GM19023 (cell line): ENCODE measurements around the gene NRAP.

ENCODE experiments used
- ATAC-seq: cut with Tn5 transposase; IDR thresholded peaks from one replicate; pipeline ENCODE4 v1.9.1; 2021; ENCODE audit warnings: mild to moderate bottlenecking, moderate library complexity; ENCODE audit not compliant: unreplicated experiment

The NRAP gene

DNA sequence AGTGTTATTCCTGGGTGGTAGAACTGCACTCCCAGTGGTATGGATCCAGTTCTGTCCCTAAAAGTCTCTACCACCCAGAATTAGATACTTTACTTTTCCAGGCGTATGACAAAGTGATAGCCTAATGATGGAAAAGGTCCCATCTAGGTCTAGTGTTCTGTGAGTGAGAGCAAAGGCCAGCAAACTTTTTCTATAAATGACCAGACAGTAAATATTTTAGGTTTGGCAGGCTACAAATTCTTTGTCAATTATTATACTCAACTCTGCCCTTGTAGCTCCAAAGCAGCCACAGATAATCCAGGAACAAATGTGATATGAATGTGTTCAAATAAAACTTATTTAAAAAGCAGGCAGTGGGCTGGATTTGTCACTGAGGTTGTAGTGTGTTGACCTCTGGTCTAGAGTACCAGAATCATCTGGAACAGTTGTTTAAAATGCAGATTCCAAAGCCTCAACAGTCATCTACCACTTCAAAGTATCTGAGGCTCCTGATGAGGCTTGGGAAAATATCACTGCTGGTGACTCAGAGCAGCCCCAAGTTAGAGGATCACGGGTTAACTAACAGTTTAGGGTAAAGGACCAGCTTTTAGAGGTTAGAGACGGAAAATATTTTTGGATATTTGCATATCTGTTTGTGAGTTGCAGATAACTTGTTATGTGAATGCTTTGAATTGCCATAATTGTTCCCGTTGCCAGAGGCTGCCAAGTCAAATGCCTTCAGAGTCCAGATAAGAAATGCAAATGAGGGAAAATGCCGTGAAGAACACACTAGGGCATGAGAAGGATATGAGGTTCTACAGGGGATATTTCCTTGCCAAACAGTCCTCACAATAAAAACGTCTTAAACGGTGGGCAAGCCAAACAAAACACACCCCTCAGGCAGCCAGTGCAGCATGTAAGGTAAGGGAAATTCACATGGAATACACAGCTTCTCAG is 19.4 kb downstream of the NRAP start:
- no peak for ATAC-seq

DNA sequence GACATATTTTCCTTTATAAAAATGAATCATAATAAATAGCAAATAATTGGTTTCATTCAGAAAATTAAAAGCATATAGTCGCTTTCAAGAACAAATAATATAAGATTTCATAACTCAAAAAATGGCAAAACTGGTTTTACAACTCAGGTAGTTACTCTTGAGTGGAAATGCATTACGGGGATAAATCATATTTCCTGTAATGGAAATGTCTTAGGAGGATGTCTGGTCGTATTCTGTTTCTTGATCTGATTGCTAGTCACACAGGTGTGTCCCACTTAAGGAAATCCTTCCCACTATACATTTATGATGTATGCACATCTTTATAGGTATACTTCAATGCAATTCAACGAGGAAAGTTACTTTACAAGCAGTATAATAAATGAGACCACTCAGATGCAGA is 20.7 kb downstream of the NRAP start:
- no peak for ATAC-seq

DNA sequence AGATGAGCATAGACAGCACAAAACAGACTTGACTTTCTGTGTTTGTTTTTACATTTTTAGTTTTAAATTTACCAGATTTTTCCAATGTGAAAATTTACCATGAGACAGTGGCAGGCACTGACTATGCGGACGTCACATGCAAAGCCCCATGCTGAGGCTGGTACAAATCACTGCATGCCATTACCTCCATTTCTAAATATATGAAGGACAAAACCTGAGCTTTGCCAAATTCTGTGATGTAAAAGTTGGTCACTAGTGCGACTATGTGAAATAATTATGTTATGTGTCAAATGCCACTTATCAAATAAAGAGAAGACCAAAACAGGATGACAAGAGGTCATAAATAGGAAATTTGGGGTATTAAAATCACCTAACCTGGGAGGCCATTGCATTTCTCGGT is 22.1 kb downstream of the NRAP start:
- no peak for ATAC-seq

DNA sequence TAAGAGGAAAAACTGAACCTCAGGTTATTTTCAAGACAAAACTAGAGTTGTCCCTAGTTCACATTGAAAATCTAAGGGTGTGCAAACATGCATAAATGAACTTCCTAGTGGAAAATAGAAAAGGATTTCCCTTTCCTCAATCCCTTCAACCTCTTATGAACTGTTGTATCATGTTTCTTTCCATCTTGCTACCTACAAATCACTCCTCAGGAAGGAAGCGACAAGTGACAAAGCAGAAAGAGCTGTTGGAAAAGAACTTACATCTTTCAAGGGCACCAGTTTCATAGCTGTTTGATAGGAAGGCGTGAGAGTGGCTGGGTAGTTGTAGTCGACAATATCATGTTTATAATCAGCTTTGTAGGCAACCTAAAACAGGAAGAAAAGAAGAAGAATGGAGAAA is 23.9 kb downstream of the NRAP start:
- ATAC-seq = no peak

DNA sequence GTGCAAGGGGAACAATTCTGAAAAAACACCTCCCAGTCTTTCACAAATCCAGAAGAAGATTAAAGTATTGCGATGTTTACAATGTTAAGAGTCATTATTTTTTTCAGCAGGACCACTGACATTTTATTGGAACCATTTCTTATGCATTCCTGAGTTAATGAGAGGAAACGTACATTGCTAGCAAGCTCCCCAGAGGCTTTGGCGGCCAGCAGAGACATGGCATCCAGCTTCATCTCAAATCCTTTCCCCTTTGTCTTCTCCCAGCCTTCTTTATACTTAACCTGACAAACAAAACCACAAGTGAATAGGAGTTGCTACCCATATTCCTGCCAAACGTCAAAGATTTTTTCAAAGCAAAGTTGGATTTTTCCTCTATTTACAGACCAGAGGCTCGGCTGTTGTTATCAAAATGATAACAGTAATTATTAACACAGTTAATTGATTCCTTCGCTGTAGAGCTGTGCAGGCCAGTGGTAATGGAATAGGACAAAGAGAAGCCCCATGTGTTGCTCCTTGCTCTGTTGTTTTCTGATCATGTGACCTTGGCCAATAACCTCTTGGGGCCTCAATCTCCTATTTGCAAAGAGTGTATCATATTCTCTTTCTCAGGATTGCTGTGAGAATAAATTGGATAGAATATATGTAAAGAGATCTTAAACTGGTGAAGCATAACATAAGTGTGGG is 32.0 kb downstream of the NRAP start:
- ATAC-seq = no peak

DNA sequence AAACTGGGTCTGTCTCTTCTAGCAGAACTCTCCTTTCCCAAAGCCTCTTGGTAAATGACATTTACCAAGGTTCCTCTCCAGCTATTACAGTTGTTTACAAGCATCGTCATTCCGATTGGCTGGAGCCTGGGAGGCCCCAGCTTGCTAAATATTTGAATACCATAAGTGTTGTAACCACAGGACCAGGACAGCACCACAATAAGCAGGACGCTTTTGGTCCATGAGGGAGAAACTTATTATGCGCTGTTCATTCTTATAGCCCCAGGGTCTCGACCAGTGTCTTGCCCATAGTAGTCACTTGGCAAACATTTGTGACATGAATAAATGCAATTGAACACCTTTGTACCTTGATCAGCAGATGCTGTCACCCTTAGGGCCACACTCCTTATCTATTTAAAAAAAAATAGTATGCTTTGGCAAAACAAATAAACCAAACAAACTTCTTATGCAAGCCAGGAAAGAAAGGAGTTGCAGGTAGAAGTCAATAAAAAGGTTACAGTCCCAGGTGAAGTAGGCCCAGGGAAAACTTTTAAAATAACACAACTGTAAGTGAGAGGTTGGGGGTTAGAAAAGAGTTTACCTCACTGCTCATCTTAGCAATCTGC is 32.8 kb downstream of the NRAP start:
- no peak for ATAC-seq

DNA sequence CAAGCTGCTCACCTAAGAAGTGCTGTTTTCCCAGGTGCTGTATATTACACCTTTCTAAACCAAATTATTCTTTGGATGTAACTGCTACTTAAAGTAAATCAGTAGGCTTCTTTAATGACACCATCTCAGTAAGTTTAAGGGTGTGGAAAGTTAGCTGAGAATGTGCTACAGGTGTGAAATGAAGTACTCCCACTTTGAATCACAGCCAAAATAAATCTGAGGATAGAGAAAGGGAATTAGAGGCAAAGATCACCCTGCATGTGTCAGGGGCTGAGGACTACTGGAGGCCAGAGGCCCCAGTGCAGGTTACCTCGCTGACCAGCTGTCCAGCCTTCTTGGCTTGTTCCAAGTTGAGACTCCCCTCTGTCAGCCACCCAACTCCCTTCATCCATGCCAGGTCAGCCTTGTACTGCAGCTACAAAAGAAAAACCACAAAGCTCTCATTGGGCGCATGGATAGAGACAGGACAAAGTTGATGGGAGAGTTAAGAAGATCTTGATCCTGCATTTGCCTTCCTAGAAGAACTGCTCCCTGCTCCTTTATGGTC is 35.2 kb downstream of the NRAP start:
- ATAC-seq = no peak

DNA sequence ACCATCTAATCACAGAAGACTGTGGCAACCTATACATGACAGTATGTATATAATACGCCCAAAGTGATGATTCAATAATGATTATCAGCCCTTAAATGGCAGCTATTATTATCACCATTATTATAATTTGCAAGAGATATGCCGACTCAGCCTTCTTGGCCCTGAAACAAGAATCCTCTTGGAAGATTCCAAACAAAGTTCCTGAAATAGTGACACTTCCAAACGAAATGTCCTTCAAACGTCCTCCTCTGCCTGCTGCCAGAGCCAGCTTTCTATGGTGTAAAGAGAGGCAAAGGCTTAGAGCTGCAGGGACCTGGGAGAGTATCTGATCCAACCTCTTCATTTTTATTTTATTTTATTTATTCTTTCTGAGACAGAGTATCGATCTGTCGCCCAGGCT is 36.0 kb downstream of the NRAP start:
- ATAC-seq = no peak

DNA sequence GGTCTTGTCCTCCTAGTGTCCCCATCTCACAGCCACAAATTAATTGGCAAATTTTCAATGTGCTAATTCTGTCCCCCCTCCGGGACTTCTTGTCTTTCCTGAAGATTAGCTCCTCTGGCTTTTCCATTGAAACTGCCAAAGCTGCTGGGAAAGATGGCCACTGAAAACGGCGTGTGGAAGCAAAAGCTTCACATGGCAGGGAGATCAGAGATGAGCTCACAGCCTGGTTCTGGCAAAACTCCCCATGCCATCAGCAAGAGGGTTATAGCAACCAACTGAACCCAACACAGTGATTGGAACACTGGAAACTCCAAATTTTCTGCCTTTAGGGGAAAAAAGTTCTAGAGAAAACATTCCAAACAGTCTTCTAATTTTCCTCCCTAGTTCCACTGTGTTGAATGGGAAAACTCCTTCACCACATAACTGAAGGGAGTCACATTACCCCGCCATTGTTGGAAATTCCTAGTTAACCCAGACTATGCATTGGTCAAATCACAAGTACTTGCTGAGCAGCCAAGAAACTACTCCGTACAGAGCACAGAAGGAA is 37.0 kb downstream of the NRAP start:
- no peak for ATAC-seq

DNA sequence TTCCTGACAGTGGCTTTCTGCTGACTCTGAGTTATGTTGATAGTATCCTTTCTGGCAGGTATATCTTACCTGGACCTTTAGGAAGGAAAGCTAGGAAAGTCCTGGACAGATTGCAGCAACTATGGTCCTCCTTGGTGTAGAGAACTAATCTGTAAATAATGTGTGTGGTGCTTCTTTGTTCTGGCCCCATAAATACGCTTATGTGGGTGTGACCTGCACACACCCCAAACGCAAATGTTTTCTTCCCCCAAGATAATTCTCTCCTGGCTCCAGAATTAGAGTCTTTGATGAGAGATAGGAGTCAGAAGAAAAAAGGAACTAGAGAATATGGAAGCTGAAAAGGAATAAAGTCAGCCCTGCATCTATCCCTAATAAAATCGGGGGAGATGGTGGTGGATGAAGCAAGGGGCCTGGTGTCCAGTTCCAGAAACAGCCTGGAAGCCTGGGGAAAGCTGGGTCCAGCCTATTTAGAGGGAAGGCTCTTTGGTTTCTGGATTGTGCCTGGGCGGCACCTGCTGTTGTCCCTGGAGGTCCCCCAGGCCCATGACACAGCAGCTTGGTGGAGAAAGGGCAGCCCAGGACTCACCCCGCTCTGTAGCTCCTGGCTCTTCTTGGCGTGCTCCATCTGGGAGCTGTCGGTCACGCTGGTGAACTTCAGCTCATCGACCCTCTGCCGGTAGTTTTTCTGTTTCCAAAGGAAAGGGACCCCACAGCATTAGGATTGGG is 38.2 kb downstream of the NRAP start:
- ATAC-seq = no peak

DNA sequence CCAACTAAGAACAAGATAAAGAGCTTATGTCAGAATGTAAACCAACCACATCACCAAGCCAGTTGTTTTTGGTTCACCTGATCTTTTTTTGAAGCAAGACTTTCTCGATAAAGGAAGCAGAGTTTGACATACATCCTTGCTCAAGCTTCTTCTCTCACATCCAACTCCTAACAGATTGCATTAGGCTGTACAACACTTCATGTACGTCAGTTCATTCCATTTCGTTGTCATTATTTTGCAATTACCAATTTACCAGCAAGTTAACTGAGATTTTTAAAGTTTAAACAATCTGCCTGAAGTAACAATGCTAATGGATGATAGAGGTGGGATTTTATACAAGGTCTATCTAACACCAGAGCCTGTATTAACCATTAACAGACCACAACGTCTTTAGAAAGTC is 41.0 kb downstream of the NRAP start:
- ATAC-seq = no peak

DNA sequence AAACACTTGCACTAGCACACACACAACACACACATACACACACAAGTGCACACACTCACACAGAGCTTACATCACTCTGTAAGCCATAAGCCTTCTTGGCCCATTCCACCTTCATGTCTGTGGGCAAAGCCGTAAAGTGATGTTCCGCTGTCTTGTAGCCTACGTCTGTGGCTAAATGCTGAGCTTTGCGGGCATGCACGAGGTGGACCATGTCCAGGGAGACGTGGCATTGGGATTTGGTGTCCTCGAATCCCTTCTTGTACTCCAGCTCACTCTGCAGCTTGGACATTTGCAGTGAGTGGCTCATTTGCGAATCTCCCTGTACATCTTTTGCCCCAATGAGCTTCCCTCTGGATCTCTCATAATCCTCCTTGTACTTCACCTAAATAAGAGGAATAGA is 42.0 kb downstream of the NRAP start:
- ATAC-seq = no peak

DNA sequence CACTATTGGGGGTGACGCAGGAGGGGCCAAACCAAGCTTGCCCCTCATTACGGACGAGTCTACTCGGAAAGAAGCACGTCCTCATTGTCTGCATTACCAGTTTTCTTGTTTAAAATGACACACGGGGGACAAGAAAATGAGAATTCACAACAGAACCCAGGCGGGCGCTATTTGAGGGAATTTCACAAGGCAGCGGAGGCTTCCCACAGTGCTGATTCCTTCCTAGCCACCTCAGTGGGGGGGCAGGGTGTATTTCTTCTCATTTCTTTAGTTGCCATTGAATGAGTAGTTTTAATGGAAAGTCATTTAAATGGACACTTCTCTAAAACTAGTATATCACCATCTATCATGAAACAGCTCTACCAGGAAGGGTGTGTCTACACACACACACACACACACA is 42.9 kb downstream of the NRAP start:
- ATAC-seq = no peak

DNA sequence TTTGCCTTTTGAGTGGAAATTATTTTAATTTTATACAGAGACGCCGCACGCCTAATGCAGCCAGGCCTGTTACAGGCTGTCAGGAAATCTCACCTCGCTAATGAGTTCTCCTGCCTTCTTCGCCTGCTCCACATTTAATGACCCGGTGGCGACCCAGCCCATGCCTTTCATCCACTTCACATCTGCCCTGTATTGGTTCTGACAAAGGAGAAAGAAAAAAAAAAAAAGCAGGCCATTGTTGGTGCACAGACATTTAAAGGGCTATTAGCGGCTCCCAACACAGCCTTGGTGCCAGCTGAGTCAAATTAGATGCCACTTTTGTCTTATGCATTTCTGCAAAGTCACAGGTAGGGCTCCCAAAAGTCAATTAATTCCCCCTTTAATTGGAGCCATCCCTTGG is 43.3 kb downstream of the NRAP start:
- no peak for ATAC-seq

DNA sequence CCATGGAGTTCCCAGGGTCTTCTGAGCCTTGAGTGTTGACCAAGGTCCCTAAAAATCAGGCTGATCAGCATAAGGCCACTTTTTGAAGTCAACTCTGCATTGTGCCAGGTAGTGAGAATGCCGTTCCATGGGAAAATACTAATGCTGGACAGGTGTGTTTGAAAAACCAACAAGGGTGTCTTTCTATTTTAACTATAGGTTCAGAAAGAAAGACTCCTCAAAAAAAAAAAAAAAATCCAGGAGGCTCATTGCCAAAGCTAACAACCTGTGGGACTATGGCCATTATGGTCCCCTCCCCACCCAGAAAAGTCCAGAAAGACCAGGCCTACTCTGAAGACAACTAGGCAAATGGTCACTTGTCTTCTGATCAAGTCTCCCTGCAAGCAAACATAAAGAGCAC is 44.4 kb downstream of the NRAP start:
- no peak for ATAC-seq

DNA sequence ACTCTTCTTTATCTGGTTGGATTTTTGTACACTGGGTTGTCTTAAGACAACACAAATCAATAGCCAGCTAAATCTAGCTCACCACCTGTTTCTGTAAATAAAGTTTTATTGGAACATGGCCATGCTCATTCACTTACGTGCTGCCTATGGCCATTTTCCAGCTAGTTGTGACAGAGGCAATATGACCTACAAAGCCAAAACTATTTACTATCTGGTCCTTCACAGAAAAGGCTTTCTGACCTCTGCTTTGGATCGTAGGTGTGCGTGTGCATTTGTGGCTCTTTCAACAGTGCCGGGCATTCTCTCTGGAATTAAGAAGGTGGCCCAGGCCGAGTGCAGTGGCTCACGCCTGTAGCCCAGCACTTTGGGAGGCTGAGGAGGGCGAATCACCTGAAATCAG is 45.5 kb downstream of the NRAP start:
- no peak for ATAC-seq

DNA sequence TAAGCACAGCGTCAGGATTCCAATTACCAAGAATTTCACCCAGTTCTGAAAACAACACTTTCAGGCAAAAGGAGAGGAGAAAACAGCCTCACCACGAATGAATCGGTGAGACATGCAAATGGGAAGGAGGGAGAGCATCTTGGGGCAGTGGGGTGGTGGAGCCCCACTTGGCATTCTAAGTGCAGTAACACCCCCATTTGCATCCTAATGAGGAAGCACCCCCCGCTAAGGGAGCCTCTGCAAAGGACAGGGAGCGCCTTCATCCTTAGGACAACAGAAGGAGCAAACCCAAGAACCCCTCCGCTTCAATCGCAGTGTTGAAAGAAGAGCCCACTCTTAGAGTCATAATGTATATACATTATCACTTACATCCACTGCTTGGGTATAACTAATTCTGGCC is 46.8 kb downstream of the NRAP start:
- no peak for ATAC-seq

DNA sequence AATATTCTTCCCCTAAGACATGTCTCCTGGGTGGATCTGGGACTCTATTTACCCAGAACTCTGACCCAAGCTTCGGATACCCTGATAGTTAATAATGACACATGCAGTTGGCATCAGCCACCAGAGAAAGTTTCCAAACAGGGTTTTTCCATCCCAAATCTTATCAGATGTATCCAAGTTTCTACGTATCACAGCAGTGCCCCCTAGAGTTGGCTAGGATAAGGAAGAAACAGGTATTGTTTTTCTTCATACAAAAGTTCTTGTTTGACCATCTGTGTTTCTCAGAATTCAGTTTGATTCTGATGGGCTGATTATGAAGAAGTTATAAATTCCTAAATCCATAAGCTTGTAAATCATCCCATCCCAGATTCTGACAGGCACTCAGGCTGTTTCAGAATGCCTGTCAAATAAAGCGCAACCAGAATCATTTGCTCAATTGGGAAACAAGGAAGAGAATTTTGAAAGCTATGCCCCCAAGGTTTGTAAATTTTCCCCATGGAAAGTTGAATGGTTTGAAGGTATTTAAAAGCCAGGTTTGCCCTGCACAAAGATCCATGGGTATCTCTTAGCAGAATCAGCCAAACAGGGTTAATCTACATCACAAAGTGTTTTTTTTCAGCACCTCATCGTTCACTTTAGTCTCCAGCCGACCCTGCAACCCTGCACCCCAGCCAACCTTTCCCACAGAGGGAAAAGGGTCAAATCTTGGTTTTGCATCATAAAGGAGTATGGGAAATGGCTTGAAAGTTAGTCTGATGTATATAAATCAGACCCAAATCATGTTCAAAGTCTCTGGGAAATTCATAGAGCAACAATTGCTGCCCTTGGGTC is 47.4 kb downstream of the NRAP start:
- ATAC-seq = no peak

DNA sequence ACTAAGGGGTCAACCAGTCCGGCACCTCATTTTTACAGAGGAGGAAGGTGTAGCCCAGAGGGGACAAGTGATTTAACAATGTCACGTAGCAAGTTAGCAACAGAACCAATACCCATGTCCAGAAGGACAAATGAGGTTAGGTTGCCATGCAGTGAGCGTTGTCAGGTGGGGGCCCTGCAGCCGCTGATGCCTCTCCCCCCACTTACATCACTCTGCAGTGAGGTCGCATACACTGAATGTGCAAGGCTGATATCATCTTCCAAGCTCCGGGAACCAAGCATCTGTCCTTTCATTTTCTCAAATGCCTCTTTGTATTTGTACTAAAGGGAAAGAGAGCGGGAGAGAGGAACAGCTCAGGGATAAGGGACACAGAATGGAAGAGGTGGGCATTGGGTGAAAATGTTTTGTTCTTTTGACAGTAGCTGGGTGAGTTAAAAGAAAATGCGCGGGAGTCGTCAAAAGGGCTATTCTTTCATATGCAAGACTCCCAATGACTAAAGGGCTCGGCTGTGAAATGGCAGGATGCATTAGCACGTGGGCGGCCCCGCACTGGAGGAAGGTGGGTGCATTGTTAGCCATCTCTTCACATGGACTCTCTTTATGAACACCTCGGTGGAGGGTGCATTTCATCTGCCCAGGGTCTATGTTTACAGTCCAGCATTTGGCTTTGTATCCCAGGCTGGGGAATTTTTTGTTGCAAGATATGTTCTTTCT is 49.7 kb downstream of the NRAP start:
- no peak for ATAC-seq
